Activated CD8-positive, alpha-beta memory T cell treated with anti-CD3 and anti-CD28 coated beads, Interleukin-2, amount 50 U/mL, for 1 hour (primary cell): ENCODE results near the gene TSR2.

ENCODE experiments used
- DNase-seq: peaks from one replicate; pipeline ENCODE4 v3.0.0-alpha.2; 2020; ENCODE audit errors: extremely low read depth

The TSR2 gene, protein sequence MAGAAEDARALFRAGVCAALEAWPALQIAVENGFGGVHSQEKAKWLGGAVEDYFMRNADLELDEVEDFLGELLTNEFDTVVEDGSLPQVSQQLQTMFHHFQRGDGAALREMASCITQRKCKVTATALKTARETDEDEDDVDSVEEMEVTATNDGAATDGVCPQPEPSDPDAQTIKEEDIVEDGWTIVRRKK

DNA sequence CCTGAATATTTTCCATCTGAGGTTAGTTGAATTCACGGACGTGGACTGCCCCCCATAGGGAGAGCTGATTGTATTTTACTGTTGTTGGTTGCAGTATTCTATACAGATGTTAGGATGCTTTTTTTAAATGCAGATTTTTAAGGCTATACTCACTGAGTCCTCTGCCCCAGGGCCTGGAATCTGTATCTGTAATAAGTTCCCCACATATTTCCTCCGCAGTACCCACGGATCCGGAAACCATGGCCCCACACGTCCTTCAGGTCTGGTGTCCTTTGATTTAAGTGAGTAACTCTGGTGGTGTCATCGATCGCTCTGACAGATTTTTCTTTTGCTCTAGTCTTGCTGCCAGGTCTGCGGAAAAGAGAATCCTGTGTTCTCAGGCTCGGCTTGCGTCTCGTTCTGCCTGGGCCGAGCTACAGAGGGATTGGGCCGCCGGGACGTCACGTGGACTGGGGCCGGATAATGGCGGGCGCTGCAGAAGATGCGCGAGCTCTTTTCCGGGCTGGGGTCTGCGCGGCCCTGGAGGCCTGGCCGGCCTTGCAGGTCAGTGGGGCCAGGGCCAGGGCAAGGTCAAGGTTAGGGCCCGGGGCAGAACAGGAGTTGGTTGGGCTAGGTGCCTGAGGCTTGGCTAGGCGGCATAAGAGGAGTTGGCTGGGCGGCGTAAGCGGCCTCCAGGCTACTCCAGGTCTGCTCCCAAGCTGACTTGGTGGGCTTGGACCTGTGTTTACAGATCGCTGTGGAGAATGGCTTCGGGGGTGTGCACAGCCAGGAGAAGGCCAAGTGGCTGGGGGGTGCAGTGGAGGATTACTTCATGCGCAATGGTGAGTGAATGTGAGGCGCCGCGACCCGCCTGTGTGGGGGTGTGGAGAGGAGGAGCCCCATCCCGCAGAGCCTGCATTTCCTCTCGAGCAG, at the start of gene TSR2:
Gene TSR2, plus strand, starts transcription at position 445 of the 912 bp plus-strand sequence. Its CDS starts 18 bp downstream, at position 463.
- peak; percentile 48 for DNase-seq

DNA sequence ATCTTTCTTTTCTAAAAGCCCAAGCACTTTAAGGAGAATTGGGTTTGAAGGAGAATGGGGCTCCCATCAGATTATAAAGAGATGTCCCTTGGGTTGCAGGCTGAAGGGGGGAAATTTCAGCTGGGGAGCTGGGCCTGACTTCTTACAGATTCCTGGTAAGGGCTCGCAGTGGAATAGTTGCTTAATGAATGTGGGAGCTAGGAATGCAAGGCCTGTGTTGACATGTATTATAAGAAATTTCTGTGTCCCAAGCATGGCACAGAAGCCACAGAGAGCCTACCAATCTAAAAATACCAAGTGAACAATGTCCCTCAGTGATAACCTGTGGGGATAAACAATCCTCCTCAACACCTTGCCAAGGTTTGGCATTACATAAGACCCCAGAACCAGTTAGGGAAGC, 43.1 kb upstream of the TSR2 start:
- no peak for DNase-seq

DNA sequence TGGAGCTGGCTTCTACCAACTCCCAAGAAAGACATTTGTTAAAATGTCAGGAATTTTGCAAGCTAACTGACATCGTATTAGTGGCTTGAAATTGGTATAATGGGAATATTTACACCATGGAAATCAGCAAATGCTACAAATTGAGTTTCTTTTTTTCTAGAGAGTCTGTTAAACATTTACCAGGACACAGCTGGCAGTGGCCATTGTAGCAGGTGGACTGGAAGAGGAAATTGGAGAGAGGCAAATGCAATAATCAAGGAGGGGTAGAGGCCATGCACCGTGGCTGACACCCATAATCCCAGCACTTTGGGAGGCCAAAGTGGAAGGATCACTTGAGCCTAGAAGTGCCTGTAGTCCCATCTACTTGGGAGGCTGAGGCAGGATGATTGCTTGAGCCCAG, 32.9 kb upstream of the TSR2 start:
- DNase-seq, result no peak

DNA sequence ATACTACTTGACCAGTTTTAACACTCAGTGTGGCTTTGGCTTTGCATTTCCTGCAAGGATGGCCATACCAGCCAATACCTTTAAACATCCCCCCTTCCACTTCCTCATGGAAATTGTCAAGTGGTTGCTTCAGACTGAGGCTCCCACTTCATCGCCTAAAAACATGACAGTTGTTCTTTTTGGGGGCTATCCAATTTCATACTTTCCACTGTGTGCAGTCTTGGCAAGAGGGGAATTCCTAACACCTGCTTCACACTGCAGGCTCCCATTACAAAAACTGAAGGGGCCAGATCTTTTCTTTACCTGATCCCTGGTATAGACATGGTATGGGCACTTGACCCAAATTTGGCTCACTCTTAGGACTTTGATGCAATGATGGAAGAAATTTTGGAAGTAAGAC, 28.5 kb upstream of the TSR2 start:
- no peak for DNase-seq

DNA sequence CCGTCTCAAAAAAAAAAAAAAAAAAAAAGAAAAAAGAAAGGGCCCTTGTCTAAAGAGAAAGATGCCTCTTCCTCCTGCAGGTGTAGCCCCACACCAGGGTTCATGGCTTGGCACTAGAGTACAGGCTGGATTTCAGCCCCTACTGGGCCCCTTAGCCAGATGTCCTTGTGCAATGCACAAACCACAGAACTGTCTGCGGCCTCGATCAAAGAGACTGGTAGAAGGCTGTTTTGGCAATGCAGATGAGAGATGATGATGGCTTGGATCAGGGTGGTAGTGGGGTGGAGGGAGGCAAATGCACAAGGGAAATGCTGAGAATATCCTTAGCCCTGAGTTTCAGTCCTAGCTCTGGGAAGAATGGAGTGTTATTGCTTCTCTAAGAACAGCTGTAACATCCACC, 26.5 kb upstream of the TSR2 start:
- DNase-seq, result no peak

DNA sequence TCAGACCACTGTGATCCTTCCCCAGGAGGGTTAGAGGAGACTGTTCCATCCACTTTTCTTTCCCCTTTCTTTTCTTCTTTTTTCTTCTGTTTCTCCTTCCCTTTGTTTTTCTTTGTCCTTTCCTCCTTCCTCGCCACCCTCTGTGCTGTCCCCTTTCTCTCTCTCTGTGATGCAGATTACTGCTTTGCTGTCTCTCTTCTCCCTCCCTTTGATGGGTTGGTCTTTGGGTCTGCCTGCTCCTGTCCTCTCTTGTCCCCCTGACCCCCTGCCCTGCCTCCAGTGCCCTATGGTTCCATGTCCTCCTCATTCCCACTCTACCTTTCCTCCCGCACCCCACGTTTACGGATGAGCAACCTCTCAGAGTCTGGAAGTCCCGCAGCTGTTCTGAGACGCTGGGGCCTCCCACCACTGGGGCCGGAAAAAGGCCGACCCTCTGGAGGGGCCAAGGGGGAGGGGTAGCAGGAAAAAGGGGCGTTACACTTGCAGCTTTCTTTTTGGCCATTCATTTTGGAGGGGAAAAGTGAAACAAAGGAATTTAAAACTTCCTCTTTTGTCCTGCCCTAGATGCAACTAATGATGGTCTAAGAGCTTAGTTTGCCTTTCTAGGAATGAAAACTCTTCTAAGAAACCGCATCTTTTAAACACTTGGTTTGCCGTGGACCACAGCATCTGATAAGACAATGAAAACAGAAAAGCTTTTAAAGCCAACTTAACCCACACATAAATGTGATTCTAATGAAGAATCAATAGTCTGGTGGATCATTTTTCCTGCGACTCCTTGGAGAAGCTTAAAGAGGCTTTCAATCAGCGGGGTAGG, 24.5 kb upstream of the TSR2 start:
- DNase-seq, result no peak

DNA sequence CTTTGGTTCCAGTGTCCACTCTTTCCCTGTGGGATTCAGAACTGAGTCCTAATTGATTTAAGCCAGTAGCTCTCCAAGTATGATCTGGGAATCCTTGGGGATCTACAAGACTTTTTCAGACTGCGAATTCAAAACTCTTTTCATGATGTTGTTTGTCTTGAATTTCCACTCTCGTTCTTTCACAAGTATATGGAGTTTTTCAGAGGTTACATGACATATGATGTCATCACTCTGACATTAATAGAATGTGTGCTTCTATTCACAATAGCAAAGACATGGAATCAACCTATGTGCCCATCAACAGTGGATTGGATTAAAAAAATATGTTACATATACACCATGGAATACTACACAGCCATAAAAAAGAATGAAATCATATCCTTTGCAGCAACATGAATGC, 23.2 kb upstream of the TSR2 start:
- no peak for DNase-seq

DNA sequence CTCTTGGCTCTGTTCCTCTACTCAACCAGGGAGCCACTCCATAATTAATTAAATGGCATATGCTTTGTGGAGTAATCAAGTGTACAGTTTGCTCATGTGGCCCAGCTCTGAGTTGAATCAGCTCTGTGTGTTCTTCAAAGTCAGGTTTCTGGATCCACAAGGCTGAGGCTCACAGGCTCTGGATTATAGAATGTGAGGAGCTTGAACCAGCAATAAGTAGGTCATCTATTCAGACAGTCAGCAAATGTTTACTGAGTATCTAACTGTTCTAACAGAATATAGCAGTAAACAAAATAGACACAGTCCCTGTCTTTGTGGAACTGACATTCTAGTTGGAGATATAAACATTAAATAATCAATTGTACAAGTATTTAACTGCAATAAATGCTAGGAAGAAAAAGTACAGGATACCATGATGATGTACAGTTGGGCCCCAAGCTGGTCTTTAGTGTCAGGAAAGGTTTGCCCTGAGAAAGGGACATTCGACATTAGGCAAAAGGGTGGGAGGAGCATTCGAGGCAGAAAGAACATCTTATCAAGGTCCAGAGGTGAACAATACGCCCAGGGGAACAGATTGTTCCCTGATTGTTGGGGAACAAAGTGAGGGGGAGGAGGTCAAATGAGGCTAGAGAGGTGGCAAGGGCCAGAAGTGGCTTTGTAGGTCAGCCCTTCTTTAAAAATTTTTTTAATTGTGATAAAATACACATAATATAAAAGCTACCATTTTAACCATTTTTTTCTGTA, 20.5 kb upstream of the TSR2 start:
- DNase-seq, result no peak

DNA sequence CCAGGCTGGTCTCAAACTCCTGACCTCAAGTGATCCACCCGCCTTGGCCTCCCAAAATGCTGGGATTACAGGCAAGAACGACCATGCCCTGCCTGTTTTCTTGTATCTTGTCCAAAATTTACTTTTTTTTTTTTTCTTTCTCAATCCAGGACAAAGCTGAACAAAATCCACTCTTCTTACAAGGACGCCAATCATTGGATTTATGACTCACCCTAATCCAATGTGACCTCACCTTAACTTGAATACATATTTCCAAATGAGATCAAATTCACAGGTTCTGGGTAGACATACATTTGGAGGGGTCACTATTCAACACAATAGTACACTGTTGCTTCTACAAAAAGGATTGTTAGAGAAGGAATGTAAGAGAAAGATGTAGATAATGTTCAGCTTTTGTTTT, 18.0 kb upstream of the TSR2 start:
- no peak for DNase-seq

DNA sequence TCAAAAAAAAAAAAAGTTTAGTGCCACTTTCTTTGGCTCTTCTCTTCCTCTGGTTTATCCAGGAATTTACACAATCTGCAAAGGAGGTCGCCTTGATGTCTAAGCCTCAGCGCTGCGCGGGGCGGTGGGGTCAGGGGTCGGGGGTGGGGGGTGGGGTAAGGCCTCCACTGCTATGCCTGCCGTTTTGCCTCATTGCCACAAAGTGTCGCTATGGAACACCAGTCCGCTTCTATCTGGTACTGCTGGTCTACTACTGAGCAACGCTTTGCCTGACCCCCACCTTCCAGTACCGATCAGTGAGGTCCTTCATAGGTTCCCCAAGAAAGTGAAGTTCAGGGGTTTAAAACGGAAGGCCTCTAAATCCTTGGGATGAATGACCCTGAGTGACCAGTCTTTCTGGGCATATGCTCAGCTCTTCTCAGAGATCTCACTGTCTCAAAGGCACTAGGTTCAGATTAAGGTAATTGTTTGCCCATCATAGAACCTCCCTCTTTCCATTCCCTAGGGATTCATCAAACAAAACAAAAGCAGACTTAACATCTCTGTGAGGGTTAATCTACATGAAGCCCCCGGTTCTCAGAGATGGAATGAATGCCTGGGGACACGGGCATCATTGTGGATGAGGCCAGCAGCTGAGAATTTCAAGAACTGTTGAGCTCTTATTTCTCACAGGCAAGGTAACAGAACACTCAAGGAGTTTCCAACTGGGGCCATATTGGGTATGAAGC, 16.9 kb upstream of the TSR2 start:
- no peak for DNase-seq

DNA sequence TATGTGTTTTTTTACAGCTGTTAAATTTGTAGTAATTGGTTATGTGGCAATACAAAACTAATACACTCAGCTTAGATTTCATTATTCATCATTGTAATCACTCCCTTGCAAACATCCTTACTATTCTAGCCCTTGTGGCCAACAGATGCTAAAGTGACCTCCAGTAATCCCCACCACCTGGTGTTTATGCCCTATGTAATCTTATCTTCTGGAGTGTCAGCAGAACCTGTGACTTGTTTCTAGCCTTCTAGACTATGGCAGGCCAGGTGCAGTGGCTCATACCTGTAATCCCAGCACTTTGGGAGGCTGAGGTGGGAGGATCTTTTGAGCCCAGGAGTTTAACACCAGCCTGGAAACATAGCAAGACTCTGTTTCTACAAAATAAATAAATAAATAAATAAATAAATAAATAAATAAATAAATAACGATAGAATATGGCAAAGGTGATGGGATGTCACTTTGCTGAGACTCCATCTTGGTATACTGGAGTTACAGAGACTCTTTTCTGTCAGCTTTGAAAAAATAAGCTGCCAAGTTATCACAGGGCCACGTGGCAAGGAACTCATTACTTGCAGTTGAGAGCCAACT, 12.3 kb upstream of the TSR2 start:
- no peak for DNase-seq

DNA sequence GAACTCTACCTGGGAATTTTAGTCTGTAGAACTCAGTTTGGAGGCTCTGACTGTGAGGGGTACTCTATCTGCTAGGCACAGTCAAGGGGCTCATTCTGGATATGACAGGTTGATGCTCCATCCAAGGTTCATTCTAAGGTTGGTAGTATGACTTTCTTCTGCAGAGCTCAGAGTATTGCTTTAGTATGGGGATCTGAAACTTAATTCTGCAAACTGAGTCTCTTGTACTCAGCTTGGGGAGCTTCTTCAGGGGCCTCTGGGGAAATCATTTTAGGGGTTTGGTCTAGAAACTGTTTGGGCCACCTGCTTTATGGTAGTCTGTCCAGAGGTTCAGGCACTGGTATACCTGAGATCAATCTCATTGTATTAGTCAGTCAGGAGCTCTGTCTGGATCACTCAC, 9.7 kb upstream of the TSR2 start:
- no peak for DNase-seq

DNA sequence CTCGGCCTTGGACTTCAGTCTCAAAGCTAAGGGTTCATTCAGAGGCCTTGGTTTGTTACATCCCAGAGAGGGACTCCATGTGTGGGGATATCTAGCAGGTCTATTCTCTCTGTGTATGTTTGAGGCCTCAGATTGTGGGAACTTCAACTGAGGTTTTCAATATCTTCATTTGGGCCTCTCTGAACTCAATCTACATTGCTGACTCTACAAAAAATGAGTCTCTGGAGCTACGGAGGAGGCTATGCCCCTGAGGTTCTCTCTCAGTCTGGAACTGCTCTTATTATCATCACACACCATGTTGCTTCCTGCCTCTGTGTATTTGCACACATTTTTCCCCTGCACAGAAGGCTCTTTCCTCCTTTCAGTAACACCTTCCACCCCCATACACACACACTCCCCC, 5.1 kb upstream of the TSR2 start:
- DNase-seq, result no peak

DNA sequence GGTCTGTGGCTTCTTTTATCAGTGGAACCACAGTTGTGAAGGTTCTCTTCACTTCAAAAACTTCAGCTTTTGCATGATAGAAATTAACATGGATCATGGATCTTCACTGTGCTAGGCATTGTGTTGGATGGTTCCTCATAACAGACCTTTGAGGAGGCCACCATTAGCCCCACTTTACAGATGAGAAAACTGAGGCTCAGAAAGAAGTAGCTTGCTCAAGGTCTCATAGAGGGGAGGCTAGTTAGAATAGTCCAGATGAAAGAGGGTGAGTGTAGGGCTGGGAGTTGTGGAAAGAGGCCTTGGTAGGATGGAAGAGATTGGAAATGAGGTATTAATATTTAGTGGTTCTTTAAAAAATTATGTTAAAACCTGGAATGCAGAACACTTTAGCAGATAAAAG, 2.6 kb downstream of the TSR2 start:
- DNase-seq, result no peak

DNA sequence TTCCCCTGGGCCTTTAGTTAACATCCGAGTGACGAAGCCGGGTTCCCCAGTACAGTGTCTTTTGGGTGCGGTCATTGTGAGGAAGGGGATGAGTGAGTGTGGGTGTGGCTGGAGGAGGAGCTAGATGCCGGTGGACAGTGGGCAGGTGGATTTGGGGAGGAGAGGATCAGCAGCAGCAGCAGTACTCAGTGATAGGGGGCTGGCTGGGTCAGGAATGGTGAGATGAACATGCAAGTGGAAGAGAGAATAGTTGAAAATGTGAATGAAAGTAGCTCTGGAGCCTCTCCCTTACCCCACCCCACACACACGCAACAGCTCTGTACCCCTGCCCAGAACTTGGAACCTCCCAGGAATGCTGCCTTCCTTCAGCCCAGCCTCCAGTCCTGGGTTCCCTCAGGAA, 4.5 kb downstream of the TSR2 start:
- no peak for DNase-seq

DNA sequence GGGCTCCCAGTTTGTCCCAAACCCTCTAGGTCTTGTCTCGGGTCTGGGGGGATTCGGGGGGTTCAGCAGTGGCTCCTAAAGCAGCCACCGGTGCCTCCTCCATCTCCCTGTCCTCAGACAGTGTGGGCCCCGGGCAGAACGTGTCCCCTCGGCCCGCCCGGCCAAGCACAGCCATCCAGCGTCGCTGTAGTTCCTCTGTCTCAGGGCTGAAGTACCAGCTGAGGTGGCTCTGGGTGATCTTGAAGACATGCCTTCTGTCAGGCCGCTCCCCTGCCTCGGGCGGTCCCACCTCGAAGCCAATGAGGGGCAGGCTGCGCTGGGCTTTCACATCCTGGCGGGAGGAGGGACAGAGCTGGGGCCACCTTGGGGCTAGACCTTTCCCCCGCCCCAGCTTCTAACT, 5.9 kb downstream of the TSR2 start:
- DNase-seq, result no peak

DNA sequence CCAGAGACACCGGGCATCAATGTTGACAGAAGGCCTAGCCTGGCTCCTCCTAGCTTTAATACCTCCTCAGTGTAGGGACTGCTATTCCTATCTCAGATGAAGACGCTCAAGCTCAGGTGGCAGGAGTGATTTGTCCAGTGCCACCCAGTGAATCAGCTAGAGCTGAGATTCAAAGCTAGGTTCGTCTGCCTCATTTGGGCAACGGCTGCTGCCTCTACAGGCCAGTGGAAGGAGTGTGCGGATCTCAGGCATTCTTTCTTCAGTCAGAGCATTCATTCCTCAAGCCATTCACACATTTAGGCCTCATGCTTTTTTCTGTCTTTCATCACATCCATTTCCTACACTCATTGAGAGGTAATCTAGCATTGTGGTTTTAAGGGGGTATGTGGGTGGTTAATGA, 7.3 kb downstream of the TSR2 start:
- no peak for DNase-seq

DNA sequence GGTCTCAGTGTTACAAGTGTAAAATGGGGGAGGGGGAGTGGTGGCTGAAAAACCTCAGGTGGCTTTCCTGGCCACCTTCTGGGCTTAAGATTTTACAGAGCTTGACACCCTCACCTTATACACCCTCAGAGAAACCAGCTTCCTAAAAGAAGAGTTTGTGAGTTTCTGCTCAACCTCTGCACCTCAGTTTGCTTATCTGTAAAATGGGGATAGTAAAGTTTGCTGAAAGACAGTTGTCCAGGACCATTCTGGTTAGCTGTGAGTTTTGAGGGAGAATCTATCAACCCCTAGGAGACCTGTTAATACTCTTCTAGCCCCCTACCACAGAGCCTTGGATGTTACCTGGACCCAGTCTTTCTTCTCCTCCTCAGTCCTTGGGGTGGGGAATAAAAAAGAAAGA, 9.7 kb downstream of the TSR2 start:
- DNase-seq, result no peak

DNA sequence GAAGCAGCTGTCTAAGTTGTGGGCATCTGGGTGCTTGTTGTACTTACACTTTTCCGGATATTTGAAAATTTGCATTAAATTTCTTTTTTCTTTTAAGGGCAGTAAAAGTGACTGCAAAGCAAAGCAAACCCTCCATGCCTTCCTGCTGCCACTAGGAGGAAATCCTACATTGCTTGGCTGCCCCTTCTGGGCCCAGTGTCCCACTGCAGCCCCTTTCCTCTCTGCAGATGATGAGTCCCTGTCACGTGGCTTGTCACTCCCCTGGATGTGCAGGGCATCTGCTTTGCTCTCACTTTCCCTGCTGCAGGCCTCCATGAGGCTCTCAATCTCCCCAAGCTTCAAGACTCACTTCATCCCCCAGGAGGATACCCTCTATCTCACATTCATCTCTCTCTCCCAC, 12.7 kb downstream of the TSR2 start:
- DNase-seq, result no peak

DNA sequence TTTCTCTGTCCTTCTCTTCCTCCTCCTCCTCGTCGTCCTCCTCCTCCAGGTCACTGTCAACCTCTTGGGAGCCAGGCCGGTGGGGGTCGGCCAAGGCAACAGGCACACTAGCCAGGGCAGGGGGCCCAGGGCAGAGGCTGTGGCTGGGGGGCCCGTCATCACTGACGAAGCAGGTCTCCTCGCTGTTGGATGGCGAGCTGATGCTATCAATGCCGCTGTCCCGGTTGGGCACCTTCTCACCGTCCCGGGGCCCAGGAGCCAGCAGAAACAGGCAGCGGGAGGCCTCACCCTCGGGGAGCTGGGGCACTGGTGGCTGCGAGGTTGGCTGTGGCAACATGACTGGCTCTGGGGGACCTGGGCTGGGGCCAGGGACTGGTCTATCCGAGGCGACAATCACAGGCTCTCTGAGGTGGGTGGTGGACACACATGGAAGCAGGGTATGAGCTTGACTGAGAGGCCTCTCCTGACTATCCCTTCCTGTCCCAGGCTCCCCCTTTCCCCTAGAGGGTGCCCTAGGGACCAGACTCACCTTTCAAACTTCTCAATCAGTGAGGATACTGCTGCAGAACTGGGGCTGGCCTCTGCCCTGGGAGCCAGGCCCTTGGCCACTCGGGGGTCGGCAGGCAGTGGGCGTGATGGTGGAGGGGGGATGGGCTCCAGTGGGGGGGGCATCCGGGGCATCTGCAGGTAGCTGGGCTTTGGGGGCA, 30.0 kb downstream of the TSR2 start:
- DNase-seq, result no peak
